ENCODE data around the gene SPATA31C1.
A peak's percentile ranks its signal among the peaks of the same experiment; 100 is the strongest.

SPATA31C1 gene

GRCh38 chr9:87883274-87883673 lies 34.5 kb upstream of the SPATA31C1 start:
- Mint-ChIP-seq H3K4me3 (no peak overlapping the region), H3K9me3 (no peaks in the 10 kb centered on the region), H3K27me3 (no peaks in the 10 kb centered on the region), H3K36me3 (ENCODE audit: low read depth) (no peaks in the 10 kb centered on the region), H3K27ac (no peak overlapping the region), H3K4me1 (no peaks in the 10 kb centered on the region)
- no peak for ATAC-seq
- no peak for DNase-seq

- Mint-ChIP-seq H3K9me3 (no peaks in the 10 kb centered on the region), H3K27ac (no peak overlapping the region), H3K27me3 (no peaks in the 10 kb centered on the region), H3K4me3 (no peak overlapping the region), H3K4me1 (no peaks in the 10 kb centered on the region), H3K36me3 (ENCODE audit: low read depth) (no peaks in the 10 kb centered on the region)
- no peak for DNase-seq
- ATAC-seq = no peak
These were observed 33.8 kb upstream of the SPATA31C1 start for GRCh38 chr9:87883990-87884389.

GRCh38 chr9:87884578-87885459 lies 32.9 kb upstream of the SPATA31C1 start:
- H3K27ac Mint-ChIP-seq = no peak overlapping the region
- H3K36me3 Mint-ChIP-seq (ENCODE audit: low read depth) = no peaks in the 10 kb centered on the region
- H3K27me3 Mint-ChIP-seq = no peaks in the 10 kb centered on the region
- DNase-seq (no peak), ATAC-seq (no peak)
- no peaks in the 10 kb centered on the region for H3K4me1 Mint-ChIP-seq
- no peaks in the 10 kb centered on the region for H3K9me3 Mint-ChIP-seq
- no peak overlapping the region for H3K4me3 Mint-ChIP-seq

- H3K27me3 Mint-ChIP-seq = no peaks in the 10 kb centered on the region
- no peaks in the 10 kb centered on the region for H3K4me1 Mint-ChIP-seq
- DNase-seq = no peak
- H3K36me3 Mint-ChIP-seq (ENCODE audit: low read depth) = no peaks in the 10 kb centered on the region
- no peak overlapping the region for H3K27ac Mint-ChIP-seq
- no peak overlapping the region for H3K4me3 Mint-ChIP-seq
- ATAC-seq = no peak
- H3K9me3 Mint-ChIP-seq = no peaks in the 10 kb centered on the region
These were observed 32.1 kb upstream of the SPATA31C1 start for GRCh38 chr9:87885484-87886189.

GRCh38 chr9:87886210-87886932 lies 31.4 kb upstream of the SPATA31C1 start:
- H3K27me3 Mint-ChIP-seq = no peaks in the 10 kb centered on the region
- ATAC-seq (no peak), DNase-seq (no peak)
- H3K27ac Mint-ChIP-seq = no peak overlapping the region
- H3K36me3 Mint-ChIP-seq (ENCODE audit: low read depth) = no peaks in the 10 kb centered on the region
- no peaks in the 10 kb centered on the region for H3K4me1 Mint-ChIP-seq
- H3K9me3 Mint-ChIP-seq = no peaks in the 10 kb centered on the region
- no peak overlapping the region for H3K4me3 Mint-ChIP-seq

- Mint-ChIP-seq H3K4me1 (no peaks in the 10 kb centered on the region), H3K4me3 (no peak overlapping the region), H3K9me3 (no peaks in the 10 kb centered on the region), H3K36me3 (ENCODE audit: low read depth) (no peaks in the 10 kb centered on the region), H3K27ac (no peak overlapping the region), H3K27me3 (no peaks in the 10 kb centered on the region)
- no peak for DNase-seq
- ATAC-seq = no peak
These were observed 30.7 kb upstream of the SPATA31C1 start for GRCh38 chr9:87886933-87887505.

GRCh38 chr9:87887661-87888480 lies 29.9 kb upstream of the SPATA31C1 start:
- no peaks in the 10 kb centered on the region for H3K4me1 Mint-ChIP-seq
- no peak overlapping the region for H3K4me3 Mint-ChIP-seq
- ATAC-seq (no peak), DNase-seq (no peak)
- no peaks in the 10 kb centered on the region for H3K27me3 Mint-ChIP-seq
- H3K36me3 Mint-ChIP-seq (ENCODE audit: low read depth) = no peaks in the 10 kb centered on the region
- no peak overlapping the region for H3K27ac Mint-ChIP-seq
- no peaks in the 10 kb centered on the region for H3K9me3 Mint-ChIP-seq

GRCh38 chr9:87888501-87888900 lies 29.3 kb upstream of the SPATA31C1 start:
- H3K9me3 Mint-ChIP-seq = no peaks in the 10 kb centered on the region
- no peak overlapping the region for H3K27ac Mint-ChIP-seq
- ATAC-seq (no peak), DNase-seq (no peak)
- no peaks in the 10 kb centered on the region for H3K36me3 Mint-ChIP-seq (ENCODE audit: low read depth)
- H3K4me3 Mint-ChIP-seq = no peak overlapping the region
- no peaks in the 10 kb centered on the region for H3K27me3 Mint-ChIP-seq
- no peaks in the 10 kb centered on the region for H3K4me1 Mint-ChIP-seq

- Mint-ChIP-seq H3K9me3 (no peaks in the 10 kb centered on the region), H3K27ac (no peak overlapping the region), H3K4me3 (no peak overlapping the region), H3K27me3 (no peaks in the 10 kb centered on the region), H3K4me1 (no peaks in the 10 kb centered on the region), H3K36me3 (ENCODE audit: low read depth) (no peaks in the 10 kb centered on the region)
- DNase-seq (no peak), ATAC-seq (no peak)
These were observed 28.5 kb upstream of the SPATA31C1 start for GRCh38 chr9:87889065-87889881.

- Mint-ChIP-seq H3K9me3 (no peaks in the 10 kb centered on the region), H3K4me1 (no peaks in the 10 kb centered on the region), H3K27me3 (peaks cover 2% of the 10 kb centered on the region), H3K4me3 (no peak overlapping the region), H3K27ac (no peak overlapping the region), H3K36me3 (ENCODE audit: low read depth) (no peaks in the 10 kb centered on the region)
- DNase-seq (no peak), ATAC-seq (peak; percentile 25)
These were observed 27.9 kb upstream of the SPATA31C1 start for GRCh38 chr9:87889882-87890252.

GRCh38 chr9:87890837-87891236 lies 26.9 kb upstream of the SPATA31C1 start:
- H3K4me1 Mint-ChIP-seq = no peaks in the 10 kb centered on the region
- no peak overlapping the region for H3K27ac Mint-ChIP-seq
- ATAC-seq (no peak), DNase-seq (no peak)
- no peaks in the 10 kb centered on the region for H3K9me3 Mint-ChIP-seq
- H3K27me3 Mint-ChIP-seq = peaks cover 4% of the 10 kb centered on the region
- H3K36me3 Mint-ChIP-seq (ENCODE audit: low read depth) = no peaks in the 10 kb centered on the region
- H3K4me3 Mint-ChIP-seq = no peak overlapping the region

- Mint-ChIP-seq H3K36me3 (ENCODE audit: low read depth) (no peaks in the 10 kb centered on the region), H3K27me3 (peaks cover 4% of the 10 kb centered on the region), H3K9me3 (no peaks in the 10 kb centered on the region), H3K4me3 (no peak overlapping the region), H3K27ac (no peak overlapping the region), H3K4me1 (no peaks in the 10 kb centered on the region)
- ATAC-seq = no peak
- no peak for DNase-seq
These were observed 26.0 kb upstream of the SPATA31C1 start for GRCh38 chr9:87891754-87892153.

GRCh38 chr9:87892956-87893355 lies 24.8 kb upstream of the SPATA31C1 start:
- peaks cover 11% of the 10 kb centered on the region for H3K27me3 Mint-ChIP-seq
- DNase-seq = no peak
- H3K9me3 Mint-ChIP-seq = peaks cover 7% of the 10 kb centered on the region
- H3K4me1 Mint-ChIP-seq = no peaks in the 10 kb centered on the region
- ATAC-seq = no peak
- peaks cover 2% of the 10 kb centered on the region for H3K36me3 Mint-ChIP-seq (ENCODE audit: low read depth)
- no peak overlapping the region for H3K4me3 Mint-ChIP-seq
- H3K27ac Mint-ChIP-seq = no peak overlapping the region
